ENCODE measurements around the gene ACER3.
"Not testable (repeated sequence)": the region's sequence is repeated elsewhere in the genome, so short reads cannot be mapped to it uniquely, and the experiment has no call there.

Gene ACER3

GRCh38 chr11:76963417-76964168 lies 102.9 kb downstream of the ACER3 start:
- H3K4me3 Mint-ChIP-seq; H3K27me3 Mint-ChIP-seq; H3K27ac Mint-ChIP-seq; H3K9me3 Mint-ChIP-seq; H3K4me1 Mint-ChIP-seq (ENCODE audit: low read depth): not testable (repeated sequence)
- peaks cover 15% of the 10 kb centered on the region for H3K36me3 Mint-ChIP-seq (ENCODE audit: low read depth)

DNA sequence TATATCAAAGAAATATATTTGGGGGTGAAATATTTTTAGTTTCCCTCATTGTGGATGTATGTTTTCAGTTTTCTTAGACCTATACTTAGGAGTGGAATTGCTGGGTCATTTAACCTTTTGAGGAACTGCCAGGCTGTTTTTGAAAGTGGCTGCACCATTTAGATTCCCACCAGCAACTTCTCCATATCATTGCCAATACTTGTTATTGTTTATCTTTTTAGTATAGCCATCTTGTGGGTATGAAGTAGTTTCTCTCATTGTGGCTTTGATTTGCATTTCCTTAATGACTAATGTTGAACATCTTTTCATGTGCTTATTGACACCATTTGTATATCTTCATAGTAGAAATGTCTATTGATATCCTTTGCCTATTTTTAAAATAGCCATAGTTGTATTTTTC lies 111.3 kb downstream of the ACER3 start:
- Mint-ChIP-seq H3K27ac (no peak overlapping the region), H3K36me3 (ENCODE audit: low read depth) (peaks cover 12% of the 10 kb centered on the region), H3K4me3 (no peak overlapping the region), H3K27me3 (no peaks in the 10 kb centered on the region), H3K9me3 (peaks cover 14% of the 10 kb centered on the region), H3K4me1 (ENCODE audit: low read depth) (no peaks in the 10 kb centered on the region)

GRCh38 chr11:76974179-76974891 lies 113.6 kb downstream of the ACER3 start:
- Mint-ChIP-seq H3K4me1 (ENCODE audit: low read depth) (no peaks in the 10 kb centered on the region), H3K36me3 (ENCODE audit: low read depth) (peaks cover 19% of the 10 kb centered on the region), H3K9me3 (peaks cover 14% of the 10 kb centered on the region), H3K27me3 (no peaks in the 10 kb centered on the region), H3K27ac (no peak overlapping the region), H3K4me3 (no peak overlapping the region)

GRCh38 chr11:76975513-76975912 lies 114.8 kb downstream of the ACER3 start:
- peaks cover 14% of the 10 kb centered on the region for H3K9me3 Mint-ChIP-seq
- H3K27ac Mint-ChIP-seq: no peak overlapping the region
- no peaks in the 10 kb centered on the region for H3K27me3 Mint-ChIP-seq
- H3K4me3 Mint-ChIP-seq: no peak overlapping the region
- peaks cover 19% of the 10 kb centered on the region for H3K36me3 Mint-ChIP-seq (ENCODE audit: low read depth)
- H3K4me1 Mint-ChIP-seq (ENCODE audit: low read depth): no peaks in the 10 kb centered on the region

- H3K4me1 Mint-ChIP-seq (ENCODE audit: low read depth): no peaks in the 10 kb centered on the region
- H3K9me3 Mint-ChIP-seq: peaks cover 5% of the 10 kb centered on the region
- no peak overlapping the region for H3K4me3 Mint-ChIP-seq
- no peaks in the 10 kb centered on the region for H3K27me3 Mint-ChIP-seq
- H3K27ac Mint-ChIP-seq: no peak overlapping the region
- H3K36me3 Mint-ChIP-seq (ENCODE audit: low read depth): peaks cover 10% of the 10 kb centered on the region
These were observed 117.1 kb downstream of the ACER3 start for GRCh38 chr11:76977791-76978190.

- Mint-ChIP-seq H3K27ac (no peak overlapping the region), H3K4me1 (ENCODE audit: low read depth) (no peaks in the 10 kb centered on the region)
These were observed 117.5 kb downstream of the ACER3 start for GRCh38 chr11:76978239-76978638.

DNA sequence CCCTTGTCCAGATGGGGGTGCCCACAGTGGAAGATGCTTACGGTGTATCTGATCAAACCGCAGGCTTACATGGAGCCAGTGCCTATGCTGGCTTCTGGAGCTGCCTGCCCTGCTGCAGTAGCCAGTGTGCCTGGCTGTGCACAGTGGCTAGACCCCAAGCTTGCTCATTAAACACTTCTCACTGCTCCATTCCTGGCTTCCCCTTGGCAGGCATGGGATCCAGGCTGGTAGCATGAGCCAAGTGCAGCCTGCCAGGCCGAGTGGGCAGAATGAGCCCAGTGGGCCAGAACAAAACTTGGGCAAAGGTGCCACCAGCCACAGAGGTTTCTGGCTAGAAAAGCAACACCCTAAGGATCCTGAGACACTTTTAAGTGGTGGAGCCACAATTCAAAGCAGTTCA lies 118.1 kb downstream of the ACER3 start:
- H3K27ac Mint-ChIP-seq: no peak overlapping the region
- H3K4me1 Mint-ChIP-seq (ENCODE audit: low read depth): no peaks in the 10 kb centered on the region
- H3K9me3 Mint-ChIP-seq: peaks cover 5% of the 10 kb centered on the region
- peaks cover 10% of the 10 kb centered on the region for H3K36me3 Mint-ChIP-seq (ENCODE audit: low read depth)
- no peak overlapping the region for H3K4me3 Mint-ChIP-seq
- H3K27me3 Mint-ChIP-seq: no peaks in the 10 kb centered on the region

More at GRCh38 chr11:76978239-76978638, 117.5 kb downstream of the ACER3 start:
- no peaks in the 10 kb centered on the region for H3K27me3 Mint-ChIP-seq
- peaks cover 10% of the 10 kb centered on the region for H3K36me3 Mint-ChIP-seq (ENCODE audit: low read depth)
- no peak overlapping the region for H3K4me3 Mint-ChIP-seq
- peaks cover 5% of the 10 kb centered on the region for H3K9me3 Mint-ChIP-seq

DNA sequence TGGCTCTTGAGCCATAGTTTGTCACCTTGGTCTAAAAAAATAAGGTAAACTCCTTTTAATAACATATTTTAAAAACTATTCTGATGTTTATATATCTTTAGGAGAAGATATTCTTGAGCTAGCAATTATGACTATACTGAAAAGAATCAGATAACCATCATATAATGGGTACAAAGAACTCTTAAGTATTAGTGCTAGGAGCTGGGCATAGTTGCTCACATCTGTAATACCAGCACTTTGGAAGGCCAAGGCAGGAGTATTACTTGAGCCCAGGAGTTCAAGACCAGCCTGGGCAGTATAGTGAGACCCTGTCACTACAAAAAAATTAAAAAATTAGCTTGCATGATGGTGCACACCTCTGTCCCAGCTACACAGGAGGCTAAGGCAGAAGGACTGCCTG lies 119.5 kb downstream of the ACER3 start:
- H3K27ac Mint-ChIP-seq: no peak overlapping the region
- no peak overlapping the region for H3K4me3 Mint-ChIP-seq
- peaks cover 10% of the 10 kb centered on the region for H3K36me3 Mint-ChIP-seq (ENCODE audit: low read depth)
- H3K4me1 Mint-ChIP-seq (ENCODE audit: low read depth): no peaks in the 10 kb centered on the region
- no peaks in the 10 kb centered on the region for H3K27me3 Mint-ChIP-seq
- H3K9me3 Mint-ChIP-seq: no peaks in the 10 kb centered on the region

DNA sequence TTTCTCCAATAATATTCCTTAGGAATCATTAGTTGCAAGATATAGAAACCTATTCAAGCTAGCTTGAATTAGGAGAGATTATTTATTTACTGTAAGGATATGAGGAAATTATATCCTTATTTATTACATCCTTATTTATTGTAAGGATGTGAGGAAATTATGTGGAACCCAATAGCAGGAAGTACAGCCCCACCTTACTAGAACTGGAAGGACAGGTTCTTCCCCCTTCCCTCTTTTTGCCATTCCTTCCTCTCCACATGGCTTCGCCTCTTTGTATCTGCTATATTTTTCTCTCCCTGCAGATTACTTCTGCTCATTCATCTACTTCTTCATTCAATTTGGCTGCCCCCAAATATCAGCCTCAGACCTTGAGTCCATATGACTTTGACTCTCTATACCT lies 124.0 kb downstream of the ACER3 start:
- H3K27me3 Mint-ChIP-seq: no peaks in the 10 kb centered on the region
- H3K36me3 Mint-ChIP-seq (ENCODE audit: low read depth): peaks cover 5% of the 10 kb centered on the region
- no peaks in the 10 kb centered on the region for H3K4me1 Mint-ChIP-seq (ENCODE audit: low read depth)
- H3K4me3 Mint-ChIP-seq: no peak overlapping the region
- no peak overlapping the region for H3K27ac Mint-ChIP-seq
- H3K9me3 Mint-ChIP-seq: no peaks in the 10 kb centered on the region

DNA sequence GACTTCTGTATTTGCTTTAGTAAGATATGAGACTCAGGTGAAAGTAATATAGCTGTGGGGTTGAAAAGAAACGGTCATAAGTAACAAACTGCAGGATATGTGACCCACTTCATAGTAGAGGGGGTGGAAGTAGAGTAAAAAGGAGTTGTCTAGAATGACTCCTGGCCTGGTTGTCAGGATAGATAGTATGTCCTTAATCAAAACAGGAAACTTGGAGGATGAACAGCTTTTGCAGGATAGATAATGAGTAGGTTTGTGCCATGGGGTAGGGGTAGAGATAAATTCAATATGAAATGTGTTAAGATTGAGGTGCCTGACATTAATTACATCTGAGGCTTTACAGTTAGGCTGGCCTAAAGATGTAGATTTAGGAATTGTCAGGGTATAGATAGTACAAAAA lies 126.5 kb downstream of the ACER3 start:
- Mint-ChIP-seq H3K27me3 (no peaks in the 10 kb centered on the region), H3K4me1 (ENCODE audit: low read depth) (no peaks in the 10 kb centered on the region), H3K9me3 (no peaks in the 10 kb centered on the region), H3K36me3 (ENCODE audit: low read depth) (peaks cover 6% of the 10 kb centered on the region), H3K27ac (no peak overlapping the region), H3K4me3 (no peak overlapping the region)

- no peaks in the 10 kb centered on the region for H3K9me3 Mint-ChIP-seq
- H3K4me1 Mint-ChIP-seq (ENCODE audit: low read depth): no peaks in the 10 kb centered on the region
- H3K4me3 Mint-ChIP-seq: no peak overlapping the region
- peaks cover 9% of the 10 kb centered on the region for H3K36me3 Mint-ChIP-seq (ENCODE audit: low read depth)
- no peaks in the 10 kb centered on the region for H3K27me3 Mint-ChIP-seq
- H3K27ac Mint-ChIP-seq: no peak overlapping the region
These were observed 129.9 kb downstream of the ACER3 start for GRCh38 chr11:76990628-76991027.

- Mint-ChIP-seq H3K4me1 (ENCODE audit: low read depth) (no peaks in the 10 kb centered on the region), H3K27me3 (no peaks in the 10 kb centered on the region), H3K27ac (no peak overlapping the region), H3K9me3 (no peaks in the 10 kb centered on the region), H3K36me3 (ENCODE audit: low read depth) (peaks cover 8% of the 10 kb centered on the region), H3K4me3 (no peak overlapping the region)
These were observed 134.4 kb downstream of the ACER3 start for GRCh38 chr11:76995081-76995576.

DNA sequence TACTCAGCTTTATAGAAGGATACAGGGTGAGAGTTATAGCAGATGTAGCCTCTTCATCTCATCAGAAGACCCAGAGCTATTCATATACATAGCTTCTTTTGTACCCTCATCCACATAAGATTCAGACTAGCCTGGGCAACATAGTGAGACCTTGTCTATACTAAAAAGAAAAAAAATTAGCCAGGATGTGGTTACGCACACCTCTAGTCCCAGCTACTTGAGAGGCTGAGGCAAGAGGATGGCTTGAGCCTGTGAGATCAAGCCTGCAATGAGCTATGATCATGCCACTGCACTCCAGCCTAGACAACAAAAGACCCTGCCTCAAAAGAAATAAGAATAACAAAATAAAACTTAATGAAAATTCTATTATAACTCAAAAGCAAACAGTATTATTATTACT lies 136.8 kb downstream of the ACER3 start:
- no peak overlapping the region for H3K4me3 Mint-ChIP-seq
- no peaks in the 10 kb centered on the region for H3K4me1 Mint-ChIP-seq (ENCODE audit: low read depth)
- H3K36me3 Mint-ChIP-seq (ENCODE audit: low read depth): peaks cover 5% of the 10 kb centered on the region
- H3K27me3 Mint-ChIP-seq: no peaks in the 10 kb centered on the region
- no peaks in the 10 kb centered on the region for H3K9me3 Mint-ChIP-seq
- no peak overlapping the region for H3K27ac Mint-ChIP-seq

- Mint-ChIP-seq H3K4me1 (ENCODE audit: low read depth) (no peaks in the 10 kb centered on the region), H3K9me3 (no peaks in the 10 kb centered on the region), H3K27me3 (no peaks in the 10 kb centered on the region), H3K4me3 (no peak overlapping the region), H3K27ac (no peak overlapping the region), H3K36me3 (ENCODE audit: low read depth) (peaks cover 5% of the 10 kb centered on the region)
These were observed 138.9 kb downstream of the ACER3 start for GRCh38 chr11:76999597-76999996.

GRCh38 chr11:77001613-77002012 lies 140.9 kb downstream of the ACER3 start:
- H3K4me3 Mint-ChIP-seq: no peak overlapping the region
- no peaks in the 10 kb centered on the region for H3K4me1 Mint-ChIP-seq (ENCODE audit: low read depth)
- H3K27ac Mint-ChIP-seq: no peak overlapping the region

More at GRCh38 chr11:77001613-77002012, 140.9 kb downstream of the ACER3 start:
- Mint-ChIP-seq H3K9me3 (peaks cover 2% of the 10 kb centered on the region), H3K36me3 (ENCODE audit: low read depth) (peaks cover 14% of the 10 kb centered on the region), H3K27me3 (no peaks in the 10 kb centered on the region)
